HG03135 (cell line): ENCODE data around the gene ELOVL7.
"Not testable (repeated sequence)": the region's sequence is repeated elsewhere in the genome, so short reads cannot be mapped to it uniquely, and the experiment has no call there.

Experiments
- ATAC-seq: cut with Tn5 transposase; IDR thresholded peaks from one replicate; pipeline ENCODE4 v1.9.1; 2021; ENCODE audit warnings: mild to moderate bottlenecking, moderate library complexity; ENCODE audit not compliant: unreplicated experiment

ELOVL7 gene

GRCh38 chr5:60718166-60718892 lies 125.7 kb downstream of the ELOVL7 start:
- ATAC-seq: no peak

- not testable (repeated sequence) for ATAC-seq
Observed at GRCh38 chr5:60715201-60715928, 128.7 kb downstream of the ELOVL7 start.

GRCh38 chr5:60712950-60713349 lies 131.1 kb downstream of the ELOVL7 start:
- no peak for ATAC-seq

GRCh38 chr5:60711892-60712291 lies 132.2 kb downstream of the ELOVL7 start:
- not testable (repeated sequence) for ATAC-seq

- ATAC-seq: no peak
Observed at GRCh38 chr5:60710362-60710761, 133.7 kb downstream of the ELOVL7 start.

GRCh38 chr5:60705144-60705543 lies 138.9 kb downstream of the ELOVL7 start:
- ATAC-seq: no peak

GRCh38 chr5:60703944-60704343 lies 140.1 kb downstream of the ELOVL7 start:
- no peak for ATAC-seq
